GM19025 (cell line): Measurements from ENCODE around the gene EPX.
A peak's percentile ranks its signal among the peaks of the same experiment; 100 is the strongest.

Experiments used
- ATAC-seq: cut with Tn5 transposase; IDR thresholded peaks from one replicate; pipeline ENCODE4 v1.9.1; 2021; ENCODE audit warnings: mild to moderate bottlenecking, low read depth, moderate library complexity; ENCODE audit not compliant: unreplicated experiment

Gene EPX

DNA sequence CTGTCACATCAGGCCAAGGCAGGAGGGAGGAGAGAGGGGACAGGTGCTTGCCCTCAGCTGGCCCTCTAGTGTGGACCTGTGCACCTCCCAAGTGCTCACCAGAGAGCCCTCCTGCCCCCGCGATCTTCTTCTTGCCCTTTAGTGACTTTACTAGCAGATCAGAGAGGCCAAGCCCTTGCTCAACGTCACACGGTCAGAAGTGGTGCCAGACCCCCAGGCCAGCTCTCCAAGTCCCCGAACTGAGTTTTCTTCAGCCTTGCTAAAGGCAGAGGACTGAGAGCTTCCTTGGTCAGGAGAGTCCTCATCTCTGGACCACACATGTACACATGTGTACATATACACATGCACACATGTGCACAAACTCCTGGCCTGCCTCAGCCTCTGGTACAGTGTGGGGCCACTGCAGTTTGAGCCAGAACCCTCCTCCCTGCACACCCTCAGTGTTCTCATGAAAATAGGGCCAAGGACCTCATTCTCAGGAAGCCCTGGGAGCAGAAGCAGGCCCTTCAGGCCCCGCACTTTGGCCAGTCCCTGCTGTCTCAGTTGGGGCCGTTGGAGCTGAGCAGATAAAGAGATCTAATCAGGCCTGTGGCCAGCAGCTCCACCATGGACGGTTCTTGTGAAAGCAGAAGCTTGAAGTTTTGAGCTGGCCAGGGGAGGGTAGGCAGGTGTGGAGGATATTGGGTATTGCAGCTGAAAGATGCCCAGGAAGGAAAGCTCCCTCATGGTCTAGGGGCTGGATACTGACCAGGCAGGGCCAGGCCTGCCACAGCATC, 7.4 kb upstream of the EPX start:
- no peak for ATAC-seq

DNA sequence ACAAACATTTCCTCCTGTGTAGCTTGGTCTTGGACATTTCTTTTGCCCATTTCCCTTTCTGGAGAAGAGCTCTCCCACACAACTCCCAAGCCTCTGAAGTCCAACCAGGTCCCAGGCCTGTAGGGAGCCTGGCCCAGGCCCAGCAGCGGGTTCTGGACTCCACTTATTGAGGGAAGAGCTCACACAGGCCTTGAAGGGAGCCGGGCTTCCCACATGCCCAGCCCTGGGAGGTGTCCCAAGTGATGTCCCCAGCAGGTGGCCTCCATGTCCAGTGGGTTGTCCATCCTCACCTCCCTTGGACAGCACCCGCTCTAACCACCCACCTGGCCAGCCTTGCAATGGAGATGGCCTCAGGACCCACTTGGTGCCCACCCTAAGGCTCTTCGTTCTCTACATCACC, 5.9 kb upstream of the EPX start:
- ATAC-seq: no peak

DNA sequence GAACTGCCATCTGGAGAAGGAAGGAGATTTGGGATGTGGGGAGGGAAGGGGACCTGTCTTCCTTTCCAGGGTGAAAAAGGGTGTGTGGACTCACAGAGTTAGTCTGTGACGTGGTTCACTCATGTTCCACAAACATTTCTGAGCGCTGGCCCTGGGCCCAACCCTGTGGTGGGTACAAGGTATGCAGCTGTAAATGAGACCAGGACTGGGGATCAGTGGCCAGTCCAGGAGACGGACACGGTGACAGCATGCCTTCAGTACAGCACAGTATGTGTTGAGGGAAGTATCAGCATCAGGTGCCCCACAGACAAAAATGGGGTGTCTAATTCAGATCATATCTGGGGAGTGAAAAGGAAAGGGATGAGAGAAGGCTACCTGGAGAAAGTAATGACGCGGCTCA, 5.5 kb upstream of the EPX start:
- no peak for ATAC-seq

DNA sequence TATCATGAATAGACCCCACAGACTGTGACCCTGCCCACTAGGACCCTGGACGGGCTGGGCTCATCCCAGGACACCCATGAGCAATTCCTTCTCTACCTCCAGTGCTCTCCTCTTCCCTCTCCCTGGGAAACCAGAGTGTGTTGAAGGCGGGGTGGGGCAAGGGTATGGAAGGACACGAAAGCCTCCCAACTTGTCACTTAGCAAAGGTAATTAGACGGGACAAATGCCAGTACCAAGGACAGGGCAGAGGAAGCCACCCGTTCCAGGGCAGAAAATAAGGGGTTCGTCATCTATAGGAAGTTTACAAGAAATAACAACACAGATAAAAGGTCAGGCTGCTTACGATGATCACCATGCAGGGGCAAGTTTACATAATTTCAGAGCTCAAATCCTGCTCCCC, 4.9 kb upstream of the EPX start:
- no peak for ATAC-seq

DNA sequence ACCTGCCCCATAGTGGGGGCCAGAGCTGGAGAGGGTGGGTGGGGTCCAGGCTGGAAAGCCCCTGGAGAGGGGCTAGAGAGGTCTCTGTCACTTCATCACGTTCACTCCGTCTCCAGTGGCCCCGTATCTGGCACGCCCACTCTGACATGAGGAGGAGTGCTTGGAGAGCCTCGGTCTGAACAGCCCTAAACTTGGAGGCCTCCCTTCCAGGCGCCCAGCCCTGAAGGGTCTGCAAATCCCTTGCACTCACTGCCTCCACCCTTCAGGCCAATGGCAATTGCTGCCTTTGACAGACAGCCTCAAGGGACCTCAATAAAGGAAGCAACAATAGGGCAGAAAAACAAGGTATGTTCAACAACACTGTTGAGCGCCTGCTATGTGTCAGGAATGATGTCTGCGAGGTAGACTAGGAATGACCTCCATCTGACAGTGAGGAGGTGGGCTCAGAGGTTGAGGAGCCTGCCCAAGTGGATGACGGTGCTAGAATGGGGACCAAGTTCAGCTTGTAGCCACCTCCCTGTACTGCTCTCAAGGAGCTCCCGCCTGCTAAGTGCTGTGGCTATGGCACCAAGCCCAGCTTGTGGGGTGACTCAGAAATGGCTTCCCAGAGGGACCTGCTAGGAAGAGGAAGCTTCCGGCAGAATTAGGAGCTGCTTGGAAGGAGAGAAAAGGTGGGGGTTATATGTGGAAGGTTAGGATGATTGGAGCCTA, 2.9 kb upstream of the EPX start:
- ATAC-seq: no peak

DNA sequence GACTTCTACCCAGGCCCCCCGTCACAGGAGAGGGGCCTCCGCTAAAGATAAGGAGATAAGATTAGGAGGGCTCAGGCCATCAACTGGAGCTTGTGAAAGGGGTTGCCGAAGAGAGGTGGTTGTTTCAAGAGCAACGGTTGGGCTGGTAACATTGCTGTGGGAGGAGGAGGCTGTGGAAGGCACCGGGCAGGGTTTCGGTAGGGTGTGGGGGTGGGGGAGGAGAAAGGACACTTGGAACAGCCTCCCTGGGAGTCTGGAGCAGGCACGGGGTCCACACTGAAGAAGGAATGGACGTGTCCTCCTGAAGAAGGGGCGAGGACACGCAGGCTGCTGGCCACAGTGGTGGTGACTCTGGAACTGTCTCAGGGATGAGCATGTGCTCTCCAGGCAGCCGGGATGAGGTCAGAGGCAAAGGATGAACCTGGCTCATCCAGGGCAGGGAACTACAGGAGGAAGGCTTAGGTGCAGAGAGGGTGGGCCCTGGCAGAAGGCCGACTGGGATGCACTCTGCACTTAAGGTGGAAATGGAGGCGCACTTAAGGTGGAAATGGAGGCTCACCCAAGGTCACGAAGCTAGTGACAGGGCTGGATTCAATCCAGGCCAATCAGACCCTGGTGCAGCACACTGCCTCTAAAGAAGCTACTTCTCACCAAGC, 1.2 kb upstream of the EPX start:
- ATAC-seq: no peak

DNA sequence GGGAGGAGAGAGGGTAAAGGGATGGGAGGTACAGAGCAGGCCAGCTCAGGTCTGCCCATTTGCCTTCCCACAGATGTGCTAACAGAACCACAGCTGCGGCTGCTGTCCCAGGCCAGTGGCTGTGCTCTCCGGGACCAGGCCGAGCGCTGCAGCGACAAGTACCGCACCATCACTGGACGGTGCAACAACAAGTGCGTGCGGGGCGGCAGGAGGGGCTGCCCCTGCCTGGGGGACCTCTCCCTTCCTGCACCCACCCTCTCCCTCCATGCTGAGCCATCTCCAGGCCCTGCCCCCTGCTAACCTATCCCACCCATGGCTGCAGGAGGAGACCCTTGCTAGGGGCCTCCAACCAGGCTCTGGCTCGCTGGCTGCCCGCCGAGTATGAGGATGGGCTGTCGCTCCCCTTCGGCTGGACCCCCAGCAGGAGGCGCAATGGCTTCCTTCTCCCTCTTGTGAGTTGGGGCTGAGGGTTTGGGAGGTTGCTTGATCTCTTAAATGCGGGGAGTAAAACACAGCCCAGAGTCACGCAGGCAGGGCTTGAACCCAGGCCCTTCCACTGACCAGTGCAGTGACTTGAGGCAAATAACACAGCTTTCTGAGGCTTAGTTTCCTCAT, 1.2 kb downstream of the EPX start:
- ATAC-seq: no peak

DNA sequence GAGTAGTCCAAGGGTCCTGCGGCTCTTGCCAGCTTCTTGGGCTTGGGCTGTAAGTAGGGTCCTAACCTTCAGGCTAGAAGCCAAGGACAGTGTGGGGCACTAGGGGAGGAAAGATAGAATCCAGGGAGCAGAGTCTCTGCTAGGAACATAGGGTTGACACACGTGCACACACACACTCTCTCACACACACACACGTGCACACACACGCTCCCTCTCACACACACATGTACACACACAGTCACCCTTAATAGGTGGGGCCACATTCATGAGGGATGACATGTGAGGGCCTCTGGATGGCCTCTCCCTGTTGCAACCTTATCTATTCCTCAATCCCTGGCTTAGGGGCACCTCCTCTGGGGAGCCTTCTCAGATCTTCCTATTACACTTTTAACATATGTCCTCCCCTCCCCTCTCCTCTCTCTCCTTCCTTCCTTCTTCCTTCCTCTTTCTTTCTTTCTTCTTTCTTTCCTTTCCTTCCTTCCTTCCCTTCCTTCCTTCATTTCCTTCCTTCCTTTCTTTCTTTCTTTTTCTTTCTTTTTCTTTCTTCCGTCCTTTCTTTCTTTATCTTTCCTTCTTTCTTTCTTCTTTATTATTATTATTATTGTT, 3.1 kb downstream of the EPX start:
- no peak for ATAC-seq

DNA sequence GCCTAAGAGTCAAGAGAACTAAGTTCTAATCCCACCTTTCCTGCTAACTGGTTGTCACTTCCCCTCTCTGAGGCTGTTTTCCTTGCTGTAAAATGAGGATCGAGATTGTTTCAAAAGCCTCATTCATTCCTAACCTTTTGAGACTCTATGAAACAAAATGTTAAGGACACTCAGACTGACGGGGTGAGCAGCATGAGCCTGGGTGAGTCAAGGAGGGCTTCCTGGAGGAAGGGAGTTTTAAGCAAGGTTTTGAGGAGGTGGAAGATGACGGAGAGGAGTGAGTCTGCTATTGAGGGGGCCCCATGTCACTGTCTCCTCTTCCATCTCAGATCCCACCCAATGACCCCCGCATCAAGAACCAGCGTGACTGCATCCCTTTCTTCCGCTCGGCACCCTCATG, 4.1 kb downstream of the EPX start:
- no peak for ATAC-seq

DNA sequence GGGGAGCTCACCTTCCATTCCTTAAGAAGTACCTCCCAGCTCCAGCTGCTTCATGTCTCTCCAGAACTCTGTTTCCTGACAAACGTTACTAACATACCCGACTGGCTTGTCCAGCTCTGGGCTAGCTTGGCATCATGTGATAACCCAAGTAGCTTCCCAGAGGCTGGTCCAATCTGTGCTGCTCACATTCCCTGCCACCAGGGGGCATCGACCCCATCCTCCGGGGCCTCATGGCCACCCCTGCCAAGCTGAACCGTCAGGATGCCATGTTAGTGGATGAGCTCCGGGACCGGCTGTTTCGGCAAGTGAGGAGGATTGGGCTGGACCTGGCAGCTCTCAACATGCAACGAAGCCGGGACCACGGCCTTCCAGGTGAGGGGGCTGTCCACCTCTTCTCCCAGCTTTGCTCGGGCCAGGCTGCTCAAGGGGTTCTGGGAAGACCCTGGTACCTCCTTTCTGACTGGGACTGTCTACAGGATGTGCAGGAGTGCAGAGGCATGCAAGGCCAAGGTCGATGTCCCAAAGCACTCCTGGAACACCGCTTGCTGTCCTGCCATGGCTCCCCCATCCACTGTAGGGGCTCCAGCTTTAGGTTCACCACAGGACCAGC, 7.6 kb downstream of the EPX start:
- no peak for ATAC-seq

DNA sequence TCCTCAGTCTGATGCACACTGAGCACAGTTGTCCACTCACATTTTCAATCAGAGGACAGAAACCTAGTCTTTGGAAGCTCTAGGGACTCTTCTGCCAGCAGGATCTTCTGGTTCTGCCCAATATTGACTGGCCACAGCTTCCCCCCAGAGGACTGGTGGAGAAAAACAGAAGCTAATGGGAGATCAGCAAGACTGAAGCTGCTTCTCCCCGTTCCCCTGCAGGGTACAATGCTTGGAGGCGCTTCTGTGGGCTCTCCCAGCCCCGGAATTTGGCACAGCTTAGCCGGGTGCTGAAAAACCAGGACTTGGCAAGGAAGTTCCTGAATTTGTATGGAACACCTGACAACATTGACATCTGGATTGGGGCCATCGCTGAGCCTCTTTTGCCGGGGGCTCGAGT, 10.3 kb downstream of the EPX start:
- ATAC-seq: no peak

DNA sequence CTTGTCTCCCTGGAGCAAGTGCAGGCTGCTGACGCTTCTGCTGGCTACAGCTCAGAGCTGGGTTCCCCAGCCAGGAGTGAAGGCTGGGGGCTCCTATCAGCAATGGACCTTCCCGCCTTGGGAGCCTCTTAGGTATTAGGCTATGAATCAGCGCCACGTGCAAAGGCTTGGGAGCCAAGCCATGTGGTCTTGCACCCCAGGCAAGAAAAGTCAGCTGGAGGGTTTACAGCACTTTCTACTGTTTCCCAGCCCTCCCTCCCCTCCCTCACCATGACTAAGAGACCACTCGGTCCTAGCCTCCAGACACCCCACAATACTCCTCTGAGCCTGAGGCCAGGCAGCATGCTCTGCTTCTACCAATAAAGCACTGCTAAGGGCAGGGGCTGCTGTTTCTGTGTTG, 12.3 kb downstream of the EPX start:
- ATAC-seq: no peak

DNA sequence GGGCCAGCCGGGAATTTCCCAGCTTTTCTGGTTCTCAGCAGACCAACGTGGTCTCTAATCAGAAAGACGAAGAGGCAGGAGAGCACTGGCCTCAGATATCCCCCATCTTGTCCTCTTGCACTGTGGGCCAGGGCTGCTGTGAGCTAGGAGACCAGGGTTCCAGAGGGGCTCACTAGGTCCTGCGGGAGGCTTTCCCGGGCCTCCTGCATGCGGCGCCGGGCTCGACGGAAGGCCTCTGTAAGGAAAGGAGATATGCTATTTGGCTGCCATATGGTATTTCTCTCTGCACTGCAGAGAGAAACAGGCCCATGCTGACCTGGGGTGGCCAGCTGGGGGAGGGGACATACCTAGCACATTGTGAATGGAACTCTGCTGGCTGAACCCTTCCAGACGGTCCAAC, 13.4 kb downstream of the EPX start:
- no peak for ATAC-seq

DNA sequence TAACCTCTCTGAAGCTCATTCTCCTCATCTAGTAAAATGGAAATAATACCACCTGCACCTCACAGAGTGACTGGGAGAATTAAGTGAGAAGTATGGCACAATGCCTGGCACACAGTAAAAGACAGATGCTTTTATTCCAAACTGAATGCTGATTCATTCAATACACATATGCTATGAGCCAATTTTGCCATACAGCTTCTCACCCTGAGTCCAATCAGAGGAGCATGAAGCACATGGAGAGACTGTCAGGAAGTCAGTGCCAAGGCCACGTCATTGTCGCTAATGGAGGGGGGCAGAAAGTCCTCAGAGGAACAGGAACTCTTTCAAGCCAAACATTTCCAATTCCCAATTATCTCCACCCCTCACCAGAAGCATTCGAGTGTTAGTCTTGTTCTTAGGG, 14.9 kb downstream of the EPX start:
- ATAC-seq: no peak

DNA sequence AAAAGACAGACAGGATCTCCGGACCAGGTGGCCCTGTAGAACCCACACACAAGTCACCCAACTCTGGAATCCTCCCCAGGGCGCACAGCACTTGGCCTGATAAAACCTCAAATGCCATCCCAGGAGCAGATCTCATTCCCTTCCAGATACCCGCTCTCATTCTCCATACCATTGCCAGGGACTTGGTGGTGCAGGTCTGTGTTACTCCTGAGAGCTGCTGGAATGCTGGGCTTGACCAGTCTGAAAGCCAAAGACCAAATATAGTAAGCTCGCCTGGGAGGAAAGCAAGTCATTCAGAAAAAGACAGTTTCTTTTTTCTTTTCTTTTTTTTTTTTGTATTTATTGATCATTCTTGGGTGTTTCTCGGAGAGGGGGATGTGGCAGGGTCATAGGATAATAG, 15.8 kb downstream of the EPX start:
- no peak for ATAC-seq

DNA sequence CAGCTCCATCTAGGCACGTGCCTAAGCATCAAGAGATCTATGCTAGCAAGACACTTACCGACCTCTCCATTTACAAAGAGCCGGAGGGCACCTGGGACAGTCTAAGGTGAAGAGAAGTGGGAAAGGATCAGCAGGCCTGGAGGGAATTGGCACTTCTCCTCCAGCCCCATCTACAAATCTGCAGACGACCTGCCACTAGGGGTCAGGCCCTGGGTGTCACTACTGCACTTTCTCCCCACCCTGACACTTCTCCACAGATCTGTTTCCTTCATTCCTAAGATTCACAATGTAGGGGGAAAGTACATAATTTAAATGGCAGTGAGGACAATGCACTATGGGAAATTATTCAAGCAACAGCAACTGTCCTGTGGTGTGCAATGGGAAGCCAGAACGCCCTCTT, 18.4 kb downstream of the EPX start:
- no peak for ATAC-seq

DNA sequence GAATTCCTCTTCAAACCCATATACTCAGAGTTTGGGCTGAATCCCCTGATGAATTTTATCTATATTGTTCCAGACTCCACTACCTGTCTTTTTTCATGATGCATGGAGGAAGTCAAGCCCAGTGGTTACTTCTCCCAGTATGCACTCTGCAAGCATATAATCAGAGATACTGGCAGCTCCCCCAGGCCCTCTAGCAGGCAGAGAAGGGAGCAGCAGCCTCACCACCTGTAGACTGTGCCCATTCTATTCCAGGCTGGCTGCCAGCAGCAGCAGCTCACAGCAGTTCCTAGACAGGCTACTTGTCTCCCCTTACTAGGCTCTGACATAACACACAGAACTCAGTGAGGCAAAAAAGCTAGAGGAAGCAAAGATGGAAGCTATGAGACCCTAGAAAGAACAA, 23.2 kb downstream of the EPX start:
- ATAC-seq: no peak

DNA sequence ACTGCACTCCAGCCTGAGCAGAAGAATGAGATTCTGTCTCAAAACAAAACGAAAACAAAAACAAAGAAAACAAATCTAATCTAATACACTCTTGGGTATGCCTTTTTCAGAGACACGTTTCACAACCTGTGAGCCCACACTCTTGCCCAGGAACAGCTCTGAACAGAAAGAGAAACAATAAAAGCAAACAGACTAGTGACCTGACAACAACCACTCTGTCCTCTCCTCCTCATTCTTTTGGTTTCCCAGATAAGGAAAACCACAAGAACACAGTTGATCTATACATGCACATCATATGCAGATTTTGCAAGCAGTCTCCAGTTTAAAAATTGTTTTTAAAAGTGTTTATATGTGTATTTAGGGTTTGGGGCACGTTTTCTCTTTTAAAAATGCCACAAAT, 25.2 kb downstream of the EPX start:
- ATAC-seq: no peak

DNA sequence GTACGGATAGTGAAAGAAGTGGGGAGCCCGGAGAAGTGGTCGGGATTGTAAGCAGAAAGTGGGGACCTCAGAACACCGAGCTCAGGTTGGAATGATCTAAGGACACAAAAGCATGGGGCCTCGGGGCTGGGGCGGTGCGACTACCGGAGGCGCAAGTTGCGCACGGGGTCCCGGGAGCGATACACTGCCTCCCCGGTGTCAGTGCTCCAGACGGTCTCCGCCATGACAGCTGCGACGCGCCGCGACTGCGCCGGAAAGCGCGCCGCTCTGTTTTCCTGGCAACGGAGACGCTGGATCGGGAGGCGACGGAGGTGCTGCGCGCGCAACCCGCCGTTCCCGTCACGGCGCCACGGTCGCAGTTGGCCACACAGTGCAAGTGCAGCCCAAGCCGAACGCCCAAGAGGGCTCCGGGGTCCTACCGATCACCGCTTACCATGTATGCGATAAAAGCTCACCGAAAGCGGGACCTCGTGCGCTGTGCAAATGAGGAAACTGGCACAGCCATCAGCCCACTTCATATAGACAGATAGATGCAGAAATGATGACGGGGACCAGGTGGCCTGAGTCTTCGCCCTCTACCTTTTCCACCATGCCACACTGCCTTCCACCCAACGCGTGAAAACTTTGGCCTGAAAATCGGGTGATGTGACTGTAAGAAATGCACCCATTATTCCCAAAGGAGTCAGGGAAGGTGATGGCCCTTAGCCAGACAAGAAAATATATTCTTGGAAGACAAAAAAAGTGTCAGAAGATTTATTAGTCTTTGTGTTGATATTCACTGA, 26.7 kb downstream of the EPX start, which contains the start of gene MKS1:
Gene MKS1 (minus strand): TSS at position 249 of the 782 bp plus-strand sequence. CDS start 25 bp downstream, at position 224.
- peak; percentile 92 for ATAC-seq

DNA sequence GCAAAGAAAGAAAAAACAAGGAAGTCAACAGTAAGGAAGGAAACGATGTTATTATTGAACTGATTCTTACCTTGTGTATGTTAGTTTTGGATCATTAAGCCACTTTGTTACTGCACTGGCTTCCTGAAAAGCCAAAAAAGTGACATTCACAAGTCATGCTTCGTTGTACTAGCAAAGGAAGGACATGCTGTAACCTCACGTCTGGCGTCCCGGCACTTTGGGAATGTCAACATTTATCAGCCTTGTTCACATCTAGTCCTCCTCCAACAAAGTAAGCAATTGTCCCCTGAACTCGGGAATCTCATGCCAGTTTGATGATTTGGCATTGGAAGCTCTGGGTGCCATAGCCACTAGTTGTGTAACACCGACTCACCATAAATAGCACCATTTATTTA, 27.3 kb downstream of the EPX start:
- no peak for ATAC-seq
